Measurements from ENCODE around the gene SART3.

SART3 gene

GRCh38 chr12:108523365-108523764 is 37.6 kb downstream of the SART3 start:
- no peak for DNase-seq (ENCODE audit: low spot score)

- DNase-seq (ENCODE audit: low spot score) = no peak
These were observed 41.4 kb downstream of the SART3 start for GRCh38 chr12:108519558-108519957.

DNA sequence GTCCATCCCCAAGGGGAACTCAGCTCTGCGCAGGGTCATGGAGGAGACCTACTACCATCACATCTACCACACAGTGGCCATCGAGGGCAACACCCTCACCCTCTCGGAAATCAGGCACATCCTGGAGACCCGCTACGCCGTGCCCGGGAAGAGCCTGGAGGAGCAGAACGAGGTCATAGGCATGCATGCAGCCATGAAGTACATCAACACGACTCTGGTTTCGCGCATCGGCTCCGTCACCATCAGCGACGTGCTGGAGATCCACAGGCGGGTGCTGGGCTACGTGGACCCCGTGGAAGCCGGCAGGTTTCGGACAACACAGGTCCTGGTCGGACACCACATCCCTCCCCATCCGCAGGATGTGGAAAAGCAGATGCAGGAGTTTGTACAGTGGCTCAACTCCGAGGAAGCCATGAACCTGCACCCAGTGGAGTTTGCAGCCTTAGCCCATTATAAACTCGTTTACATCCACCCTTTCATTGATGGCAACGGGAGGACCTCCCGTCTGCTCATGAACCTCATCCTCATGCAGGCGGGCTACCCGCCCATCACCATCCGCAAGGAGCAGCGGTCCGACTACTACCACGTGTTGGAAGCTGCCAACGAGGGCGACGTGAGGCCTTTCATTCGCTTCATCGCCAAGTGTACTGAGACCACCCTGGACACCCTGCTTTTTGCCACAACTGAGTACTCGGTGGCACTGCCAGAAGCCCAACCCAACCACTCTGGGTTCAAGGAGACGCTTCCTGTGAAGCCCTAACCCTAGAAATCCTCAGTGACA is 42.1 kb downstream of the SART3 start:
- no peak for DNase-seq (ENCODE audit: low spot score)

DNA sequence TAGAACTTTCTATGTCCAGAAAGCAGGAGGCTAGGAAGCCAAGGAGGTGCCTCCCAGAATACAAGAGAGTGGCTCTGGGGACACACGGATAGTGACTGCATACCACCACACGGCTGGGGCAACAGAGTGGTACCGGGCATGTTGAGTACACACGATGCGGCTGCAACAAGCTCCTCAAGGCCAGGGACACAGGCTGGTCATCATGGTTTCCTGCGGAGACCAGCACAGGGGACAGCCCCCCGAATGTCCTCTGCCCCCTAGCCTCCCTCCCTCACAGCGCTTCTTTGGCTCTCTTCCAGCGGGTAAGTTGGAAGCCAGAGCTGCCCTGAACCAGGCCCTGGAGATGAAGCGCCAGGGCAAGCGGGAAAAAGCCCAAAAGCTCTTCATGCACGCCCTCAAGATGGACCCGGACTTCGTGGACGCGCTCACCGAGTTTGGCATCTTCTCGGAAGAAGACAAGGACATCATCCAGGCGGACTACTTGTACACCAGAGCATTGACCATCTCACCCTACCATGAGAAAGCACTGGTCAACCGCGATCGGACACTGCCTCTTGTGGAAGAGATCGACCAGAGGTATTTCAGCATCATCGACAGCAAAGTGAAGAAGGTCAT is 42.8 kb downstream of the SART3 start:
- DNase-seq (ENCODE audit: low spot score) = no peak

DNA sequence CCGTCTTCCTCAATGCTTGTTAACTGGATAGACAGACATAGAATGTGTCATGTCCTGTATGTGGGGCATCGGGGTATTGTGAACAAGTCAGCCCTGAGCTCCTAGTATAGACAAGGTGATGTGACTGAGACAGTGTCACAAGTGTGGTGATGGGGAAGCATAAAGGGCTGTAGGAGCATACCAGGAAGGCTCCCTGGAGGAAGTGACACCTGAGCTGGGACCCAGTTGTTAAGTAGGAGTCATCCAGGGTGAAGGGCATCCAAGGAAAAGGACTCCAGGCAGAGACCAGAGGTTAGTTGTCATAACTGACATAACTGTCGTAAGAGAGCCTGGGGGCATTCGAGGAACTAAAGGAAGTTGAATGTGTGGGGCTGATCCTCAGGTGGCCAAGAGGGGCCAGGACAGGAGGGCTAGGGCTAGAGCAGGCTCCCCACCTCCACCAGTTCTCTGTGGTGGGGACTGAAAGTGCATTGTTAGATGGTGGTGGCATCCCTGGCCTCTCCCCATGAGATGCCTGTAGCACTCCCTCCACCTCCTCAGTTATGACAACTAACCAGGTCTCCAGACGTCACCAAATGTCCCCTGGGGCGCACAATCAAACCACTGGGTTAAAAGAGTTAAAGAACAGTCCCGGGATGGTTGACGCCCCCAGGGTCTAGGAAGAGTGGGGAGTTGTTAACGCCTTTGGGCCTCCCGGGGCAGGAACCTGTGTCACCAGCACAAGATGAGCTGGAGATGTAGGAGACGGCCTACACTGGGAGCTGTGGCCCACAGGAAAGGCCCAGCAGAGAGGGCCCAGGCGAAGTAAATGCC is 43.5 kb downstream of the SART3 start:
- no peak for DNase-seq (ENCODE audit: low spot score)

DNA sequence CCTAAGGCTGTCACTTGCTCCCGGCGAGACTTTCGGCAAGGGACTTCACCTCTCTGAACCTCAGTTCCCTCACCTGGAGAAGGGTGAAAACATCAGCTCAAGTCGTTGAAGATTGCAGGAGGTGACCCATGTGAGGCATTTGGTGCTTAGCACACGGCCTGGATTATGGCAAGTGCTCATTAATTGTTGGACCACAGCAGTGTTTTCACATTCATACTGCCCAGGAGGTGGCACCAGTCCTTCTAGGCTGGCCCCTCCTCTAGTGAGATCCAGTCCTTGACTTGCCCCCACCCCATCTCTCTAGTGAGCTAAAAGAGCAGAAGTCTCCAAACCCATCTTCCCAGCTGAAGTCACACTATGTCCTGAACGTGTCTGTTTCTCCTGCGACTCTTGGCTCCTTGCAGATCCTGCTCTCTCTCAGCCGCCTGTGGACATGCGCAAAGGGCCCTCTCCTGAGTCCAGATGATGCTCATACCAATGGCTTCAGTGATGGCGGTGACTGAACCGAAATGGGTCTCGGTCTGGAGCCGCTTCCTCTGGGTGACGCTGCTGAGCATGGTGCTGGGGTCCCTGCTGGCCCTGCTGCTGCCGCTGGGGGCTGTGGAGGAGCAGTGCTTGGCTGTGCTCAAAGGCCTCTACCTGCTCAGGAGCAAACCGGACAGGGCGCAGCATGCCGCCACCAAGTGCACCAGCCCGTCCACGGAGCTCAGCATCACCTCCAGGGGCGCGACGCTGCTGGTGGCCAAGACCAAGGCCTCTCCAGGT is 44.3 kb downstream of the SART3 start:
- no peak for DNase-seq (ENCODE audit: low spot score)

- no peak for DNase-seq (ENCODE audit: low spot score)
These were observed 45.1 kb downstream of the SART3 start for GRCh38 chr12:108515916-108516315.

- DNase-seq (ENCODE audit: low spot score) = peak; percentile 99
These were observed 45.8 kb downstream of the SART3 start, which contains the start of gene FICD for GRCh38 chr12:108514973-108515814. Gene FICD, plus strand, starts transcription at chr12:108515277. Its CDS starts 1,696 bp downstream, at chr12:108516973.

DNA sequence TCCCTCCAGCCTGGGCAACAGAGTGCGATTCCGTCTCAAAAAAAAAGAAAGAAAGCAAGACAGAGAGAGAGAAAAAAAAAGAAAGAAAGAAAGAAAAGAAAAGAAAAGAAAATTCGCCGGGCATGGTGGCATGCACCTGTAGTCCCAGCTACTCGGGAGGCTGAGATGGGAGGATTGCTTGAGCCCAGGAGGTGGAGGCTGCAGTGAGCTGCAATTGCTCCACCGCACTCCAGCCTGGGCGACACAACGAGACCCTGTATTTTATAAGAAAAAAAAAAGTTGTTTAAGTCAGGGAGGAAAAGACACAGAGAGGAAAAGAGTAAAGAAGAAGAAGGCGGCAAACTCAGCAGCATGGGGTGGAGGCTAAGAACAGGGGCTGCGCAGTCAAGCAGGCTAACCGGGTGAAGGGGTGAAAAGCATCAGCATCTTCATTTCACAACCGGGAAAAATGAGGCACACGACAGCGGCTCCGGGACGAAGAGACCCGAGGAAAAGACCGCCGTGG is 46.5 kb downstream of the SART3 start:
- DNase-seq (ENCODE audit: low spot score) = no peak

GRCh38 chr12:108511633-108512540 is 49.1 kb downstream of the SART3 start:
- DNase-seq (ENCODE audit: low spot score) = peak; percentile 78

GRCh38 chr12:108510836-108511235 is 50.1 kb downstream of the SART3 start:
- no peak for DNase-seq (ENCODE audit: low spot score)

- no peak for DNase-seq (ENCODE audit: low spot score)
These were observed 51.2 kb downstream of the SART3 start for GRCh38 chr12:108509806-108510205.

GRCh38 chr12:108507971-108508642 is 52.9 kb downstream of the SART3 start:
- peak; percentile 33 for DNase-seq (ENCODE audit: low spot score)

- DNase-seq (ENCODE audit: low spot score) = no peak
These were observed 55.8 kb downstream of the SART3 start for GRCh38 chr12:108505129-108505528.

GRCh38 chr12:108502922-108503321 is 58.1 kb downstream of the SART3 start:
- DNase-seq (ENCODE audit: low spot score) = no peak

GRCh38 chr12:108498136-108498535 is 62.8 kb downstream of the SART3 start:
- DNase-seq (ENCODE audit: low spot score) = no peak

DNA sequence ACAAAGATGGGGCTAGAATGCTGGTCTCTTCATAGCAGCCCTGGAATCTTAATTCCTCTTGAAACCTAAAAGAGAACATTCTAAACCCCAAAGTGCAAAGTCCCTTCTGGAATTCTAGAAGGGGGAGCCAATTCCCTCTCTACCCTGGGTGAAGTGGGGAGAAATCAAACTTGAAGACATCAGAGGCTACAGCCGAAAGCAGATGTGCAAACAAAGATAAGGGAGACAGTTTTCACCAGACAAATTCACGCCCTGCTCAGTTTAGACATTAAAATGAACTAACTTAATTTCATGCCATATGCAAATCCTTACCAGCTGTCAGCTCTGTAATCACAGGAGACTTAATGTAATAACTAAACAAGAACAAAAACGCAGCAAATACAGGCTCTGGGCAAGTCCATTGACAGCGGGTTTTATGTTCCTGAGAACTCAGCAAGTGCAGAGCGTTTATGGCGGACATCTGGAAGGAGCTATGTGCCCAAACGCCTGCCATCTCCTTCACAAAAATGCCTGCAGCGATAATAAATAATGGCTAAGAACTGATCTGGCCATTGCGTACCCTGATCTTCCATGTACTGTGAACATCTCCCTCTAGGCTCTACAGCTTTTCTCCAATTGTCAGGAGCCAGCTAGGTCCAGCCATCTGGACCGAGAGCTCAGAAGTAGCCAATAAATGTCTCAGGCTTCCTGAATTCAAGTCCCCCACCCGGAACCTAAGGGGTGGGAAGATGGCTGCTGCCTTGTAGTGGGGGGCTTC is 65.0 kb downstream of the SART3 start:
- DNase-seq (ENCODE audit: low spot score) = no peak

- no peak for DNase-seq (ENCODE audit: low spot score)
These were observed 65.9 kb downstream of the SART3 start for GRCh38 chr12:108495054-108495453.

Measured in left forelimb (tissue), 1 donor.